OCI-LY7 (cell line): ENCODE data around the gene TMEM183A. TPM values are rescaled to one million over a fixed set of nuclear protein-coding genes. Genes with fewer than 3 reads are reported as not detected.

Experiments
- BruUV-seq: library from RNA; stranded (reverse); fragments of 400-500 nt; replicated peaks from 2 replicates; lab custom pipeline; 2021; lab: Mats Ljungman, UMichigan
- CTCF ChIA-PET: fragments of 300-600 bp; sonication (Branson Sonifier 250); formaldehyde crosslinking; loops from one replicate; lab custom pipeline; 2022; ENCODE audit warnings: antibody characterized with exemption; ENCODE audit not compliant: unreplicated experiment; lab: Charles Lee
- POLR2A ChIA-PET: fragments of 300-600 bp; sonication (Branson Sonifier 250); formaldehyde crosslinking; loops from one replicate; lab custom pipeline; 2022; ENCODE audit warnings: antibody characterized with exemption; lab: Charles Lee
- DNase-seq: peaks from one replicate; pipeline ENCODE4 v3.0.0-alpha.2; 2015; ENCODE audit warnings: low spot score
- H2AFZ ChIP-seq: fragments of 200-600 bp; sonication (generic), shearing (Covaris generic); 2 replicates; pipeline ENCODE4 v1.6.1; 2014; ENCODE audit warnings: mild to moderate bottlenecking, antibody characterized with exemption, low read length, moderate library complexity
- H3K27ac ChIP-seq: fragments of 200-600 bp; sonication (generic); 2 replicates; pipeline ENCODE4 v1.5.1; 2014; ENCODE audit warnings: mixed run types, low read depth, mild to moderate bottlenecking, moderate library complexity, low read length, inconsistent platforms; ENCODE audit not compliant: poor library complexity, severe bottlenecking
- H3K36me3 ChIP-seq: fragments of 200-600 bp; sonication (generic); 2 replicates; pipeline ENCODE4 v1.6.1; 2014; ENCODE audit warnings: mild to moderate bottlenecking, antibody characterized with exemption, low read length, moderate library complexity, mixed read lengths; ENCODE audit not compliant: insufficient read depth
- H3K4me1 ChIP-seq: fragments of 200-600 bp; sonication (generic); 2 replicates; pipeline ENCODE4 v1.5.1; 2014; ENCODE audit warnings: mild to moderate bottlenecking, low read length; ENCODE audit not compliant: insufficient read depth, poor library complexity, severe bottlenecking
- H3K4me2 ChIP-seq: fragments of 200-600 bp; sonication (generic); 2 replicates; pipeline ENCODE4 v1.6.1; 2014; ENCODE audit warnings: mild to moderate bottlenecking, low read length
- H3K4me3 ChIP-seq: fragments of 200-600 bp; sonication (generic); 2 replicates; pipeline ENCODE4 v1.5.1; 2014; ENCODE audit warnings: mild to moderate bottlenecking, low read depth, low read length; ENCODE audit not compliant: poor library complexity, severe bottlenecking
- H3K79me2 ChIP-seq: fragments of 200-600 bp; sonication (generic); 2 replicates; pipeline ENCODE4 v1.6.1; 2016; ENCODE audit warnings: low read depth, mild to moderate bottlenecking, low read length, moderate library complexity, mixed read lengths; ENCODE audit not compliant: insufficient read depth
- H3K9me2 ChIP-seq: fragments of 200-600 bp; sonication (generic); 2 replicates; pipeline ENCODE4 v1.6.1; 2016; ENCODE audit warnings: mild to moderate bottlenecking, low read length, mixed read lengths; ENCODE audit not compliant: insufficient read depth
- H3K9me3 ChIP-seq: fragments of 200-600 bp; sonication (generic); 2 replicates; pipeline ENCODE4 v1.6.1; 2014; ENCODE audit warnings: mild to moderate bottlenecking, mixed run types, low read length, mixed read lengths
- H4K20me1 ChIP-seq: fragments of 200-600 bp; sonication (generic); 2 replicates; pipeline ENCODE4 v1.6.1; 2014; ENCODE audit warnings: mild to moderate bottlenecking, antibody characterized with exemption, low read length, moderate library complexity, mixed read lengths; ENCODE audit not compliant: insufficient read depth
- EZH2phosphoT487 ChIP-seq: fragments of 200-600 bp; sonication (generic); IDR thresholded peaks from 2 replicates; pipeline ENCODE4 v1.6.1; 2018; ENCODE audit warnings: low read depth, borderline replicate concordance, mild to moderate bottlenecking, mixed run types, antibody characterized with exemption, low read length, moderate library complexity, mixed read lengths
- intact Hi-C: fragments of 100-400 bp; cut with micrococcal nuclease; formaldehyde crosslinking; loops from one replicate; pipeline ENCODE4 v1.10.0; 2022; ENCODE audit not compliant: unreplicated experiment
- total RNA-seq, 2 experiments: library from RNA; depleted of rRNA in 1 of 2; stranded (reverse); fragments of >200 nt in 1 of 2; shearing (Covaris generic) in 1 of 2; gene quantifications; 2 replicates each; pipeline ENCODE4 v1.2.3, GENCODE V29; 2014 to 2022
- TF ChIP-seq, protein P1 (sequence below): fragments of 200-600 bp; sonication (generic); conservative IDR thresholded peaks from 2 replicates; pipeline ENCODE4 v1.5.1; 2014; ENCODE audit warnings: mild to moderate bottlenecking, antibody characterized with exemption, low read length, moderate library complexity, mixed read lengths

TMEM183A gene
- total RNA-seq, 2 experiments from 2014 or later: 83.9 to 92.4 TPM

DNA sequence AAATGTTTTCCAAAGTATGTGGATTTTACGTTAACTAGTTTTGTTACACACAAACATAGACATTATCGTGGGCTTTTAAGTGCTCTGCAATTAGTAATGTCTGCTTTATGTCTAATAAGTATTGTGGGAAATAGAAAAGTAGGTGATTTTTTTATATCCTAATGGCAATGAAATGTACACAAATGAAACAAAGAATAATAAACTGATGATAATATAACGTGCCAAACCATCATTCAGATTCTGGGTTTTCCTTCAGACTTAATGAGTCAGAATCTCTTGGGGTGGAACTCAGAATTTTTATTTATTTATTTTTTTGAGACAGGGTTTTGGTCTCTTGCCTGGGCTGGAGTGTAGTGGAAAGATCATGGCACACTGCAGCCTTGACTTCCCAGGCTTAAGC is 2.0 kb downstream of the TMEM183A start:
- H3K4me3 ChIP-seq: no peak overlapping the region
- BruUV-seq: no TSS peak
- H4K20me1 ChIP-seq: peaks cover 5% of the 10 kb centered on the region; the same call in 1 of the 2 replicates
- DNase-seq: no peak
- ChIA-PET CTCF (interaction anchor here (0.6 kb wide), 1 partner anchor 114 kb away, joined by 3 read pairs; no protein-coding TSS in a partner anchor), POLR2A (no interaction called here)
- no peaks in the 10 kb centered on the region for H3K9me2 ChIP-seq
- H3K9me3 ChIP-seq: peaks cover 9% of the 10 kb centered on the region; the same call in 1 of the 2 replicates
- intact Hi-C loops: loop anchor here (10.0 kb wide), 2 partner anchors 394 to 664 kb away; partner anchors contain the start of genes PPP1R12B and UBE2T
- no peak overlapping the region for H2AFZ ChIP-seq
- peaks cover 17% of the 10 kb centered on the region for H3K4me1 ChIP-seq
- H3K4me2 ChIP-seq: peak overlapping the region; percentile 92; the same call in 1 of the 2 replicates
- H3K27ac ChIP-seq: no peak overlapping the region
- peaks cover 57% of the 10 kb centered on the region for H3K36me3 ChIP-seq
- TF ChIP-seq EZH2phosphoT487: no peak
- TF ChIP-seq, protein P1, sequence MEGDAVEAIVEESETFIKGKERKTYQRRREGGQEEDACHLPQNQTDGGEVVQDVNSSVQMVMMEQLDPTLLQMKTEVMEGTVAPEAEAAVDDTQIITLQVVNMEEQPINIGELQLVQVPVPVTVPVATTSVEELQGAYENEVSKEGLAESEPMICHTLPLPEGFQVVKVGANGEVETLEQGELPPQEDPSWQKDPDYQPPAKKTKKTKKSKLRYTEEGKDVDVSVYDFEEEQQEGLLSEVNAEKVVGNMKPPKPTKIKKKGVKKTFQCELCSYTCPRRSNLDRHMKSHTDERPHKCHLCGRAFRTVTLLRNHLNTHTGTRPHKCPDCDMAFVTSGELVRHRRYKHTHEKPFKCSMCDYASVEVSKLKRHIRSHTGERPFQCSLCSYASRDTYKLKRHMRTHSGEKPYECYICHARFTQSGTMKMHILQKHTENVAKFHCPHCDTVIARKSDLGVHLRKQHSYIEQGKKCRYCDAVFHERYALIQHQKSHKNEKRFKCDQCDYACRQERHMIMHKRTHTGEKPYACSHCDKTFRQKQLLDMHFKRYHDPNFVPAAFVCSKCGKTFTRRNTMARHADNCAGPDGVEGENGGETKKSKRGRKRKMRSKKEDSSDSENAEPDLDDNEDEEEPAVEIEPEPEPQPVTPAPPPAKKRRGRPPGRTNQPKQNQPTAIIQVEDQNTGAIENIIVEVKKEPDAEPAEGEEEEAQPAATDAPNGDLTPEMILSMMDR: no peak
- H3K79me2 ChIP-seq: peaks cover 54% of the 10 kb centered on the region

- no peaks in the 10 kb centered on the region for H3K9me2 ChIP-seq
- H3K79me2 ChIP-seq: peaks cover 54% of the 10 kb centered on the region
- H3K27ac ChIP-seq: no peak overlapping the region
- no peak overlapping the region for H3K4me2 ChIP-seq
- POLR2A ChIA-PET: no interaction called here
- no peak overlapping the region for H3K4me3 ChIP-seq
- BruUV-seq: no TSS peak
- TF ChIP-seq, protein P1: no peak
- TF ChIP-seq EZH2phosphoT487: no peak
- H3K36me3 ChIP-seq: peaks cover 81% of the 10 kb centered on the region
- CTCF ChIA-PET: no interaction called here
- H4K20me1 ChIP-seq: peaks cover 5% of the 10 kb centered on the region; the same call in 1 of the 2 replicates
- H3K4me1 ChIP-seq: peaks cover 10% of the 10 kb centered on the region
- intact Hi-C loops: no loop called here
- peaks cover 9% of the 10 kb centered on the region; the same call in 1 of the 2 replicates for H3K9me3 ChIP-seq
- DNase-seq: no peak
- H2AFZ ChIP-seq: no peak overlapping the region
These were observed 4.4 kb downstream of the TMEM183A start for GRCh38 chr1:203011582-203011981.

DNA sequence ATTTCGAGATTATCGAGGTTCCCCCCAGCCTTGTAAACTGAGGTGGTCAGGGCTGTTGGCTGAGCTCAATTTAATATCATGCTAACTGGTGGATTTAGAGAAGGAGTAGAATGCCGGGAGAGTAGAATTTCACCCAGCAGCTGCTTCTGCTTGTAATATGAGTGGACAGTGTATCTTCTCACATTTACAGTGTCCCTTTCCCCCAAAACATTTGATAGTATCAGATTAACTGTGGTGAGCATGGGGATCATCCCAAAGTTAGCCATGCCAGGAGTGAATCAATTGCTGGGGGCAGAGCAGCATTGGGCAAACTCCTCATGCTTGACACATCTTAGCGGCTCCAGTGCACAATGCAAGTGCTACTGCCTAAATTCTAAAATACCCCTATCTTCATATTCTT is 9.9 kb downstream of the TMEM183A start:
- no peaks in the 10 kb centered on the region for H3K9me2 ChIP-seq
- H3K4me3 ChIP-seq: no peak overlapping the region
- no peaks in the 10 kb centered on the region for H3K4me1 ChIP-seq
- intact Hi-C loops: no loop called here
- TF ChIP-seq, protein P1: no peak
- no peak for TF ChIP-seq EZH2phosphoT487
- CTCF ChIA-PET: no interaction called here
- no peaks in the 10 kb centered on the region for H3K9me3 ChIP-seq
- POLR2A ChIA-PET: no interaction called here
- H3K4me2 ChIP-seq: no peak overlapping the region
- no peak overlapping the region for H3K27ac ChIP-seq
- H3K36me3 ChIP-seq: peaks cover 99% of the 10 kb centered on the region
- H4K20me1 ChIP-seq: no peaks in the 10 kb centered on the region
- no peak for DNase-seq
- H2AFZ ChIP-seq: no peak overlapping the region
- H3K79me2 ChIP-seq: peaks cover 10% of the 10 kb centered on the region; the same call in 1 of the 2 replicates
- no TSS peak for BruUV-seq
